ENCODE measurements around the gene C20orf144.

Gene C20orf144

DNA sequence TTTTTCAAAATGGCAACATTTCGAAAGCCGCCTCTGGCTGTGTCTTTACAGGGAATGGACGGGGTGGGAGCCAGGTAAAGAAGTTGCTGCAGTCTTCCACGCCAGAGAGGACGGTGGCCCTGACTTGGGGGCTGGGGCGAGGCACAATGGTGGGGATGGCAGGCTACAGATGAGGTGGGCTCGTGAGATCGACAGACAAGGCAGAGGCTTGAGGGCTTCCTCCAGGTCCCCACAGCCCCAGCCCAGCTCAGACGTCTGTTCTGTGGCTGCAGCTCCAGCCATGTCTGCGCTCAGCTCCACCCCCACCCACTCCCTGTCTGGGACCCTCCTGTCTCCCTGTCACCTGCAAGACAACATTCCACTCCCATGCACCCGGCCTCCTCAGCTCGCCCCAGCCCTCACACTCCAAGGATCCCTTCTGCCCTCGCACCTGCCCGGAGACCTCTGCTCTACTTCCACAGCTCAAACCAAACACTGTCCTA, 7.4 kb upstream of the C20orf144 start:
- H3K4me3 ChIP-seq (ENCODE audit: low read length) = no peak overlapping the region
- TF ChIP-seq, protein P1, sequence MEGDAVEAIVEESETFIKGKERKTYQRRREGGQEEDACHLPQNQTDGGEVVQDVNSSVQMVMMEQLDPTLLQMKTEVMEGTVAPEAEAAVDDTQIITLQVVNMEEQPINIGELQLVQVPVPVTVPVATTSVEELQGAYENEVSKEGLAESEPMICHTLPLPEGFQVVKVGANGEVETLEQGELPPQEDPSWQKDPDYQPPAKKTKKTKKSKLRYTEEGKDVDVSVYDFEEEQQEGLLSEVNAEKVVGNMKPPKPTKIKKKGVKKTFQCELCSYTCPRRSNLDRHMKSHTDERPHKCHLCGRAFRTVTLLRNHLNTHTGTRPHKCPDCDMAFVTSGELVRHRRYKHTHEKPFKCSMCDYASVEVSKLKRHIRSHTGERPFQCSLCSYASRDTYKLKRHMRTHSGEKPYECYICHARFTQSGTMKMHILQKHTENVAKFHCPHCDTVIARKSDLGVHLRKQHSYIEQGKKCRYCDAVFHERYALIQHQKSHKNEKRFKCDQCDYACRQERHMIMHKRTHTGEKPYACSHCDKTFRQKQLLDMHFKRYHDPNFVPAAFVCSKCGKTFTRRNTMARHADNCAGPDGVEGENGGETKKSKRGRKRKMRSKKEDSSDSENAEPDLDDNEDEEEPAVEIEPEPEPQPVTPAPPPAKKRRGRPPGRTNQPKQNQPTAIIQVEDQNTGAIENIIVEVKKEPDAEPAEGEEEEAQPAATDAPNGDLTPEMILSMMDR (conservative IDR thresholded peaks at IDR 0.05; ENCODE audit: low read depth, low read length) = no peak
- DNase-seq (ENCODE audit: low read depth) = no peak

DNA sequence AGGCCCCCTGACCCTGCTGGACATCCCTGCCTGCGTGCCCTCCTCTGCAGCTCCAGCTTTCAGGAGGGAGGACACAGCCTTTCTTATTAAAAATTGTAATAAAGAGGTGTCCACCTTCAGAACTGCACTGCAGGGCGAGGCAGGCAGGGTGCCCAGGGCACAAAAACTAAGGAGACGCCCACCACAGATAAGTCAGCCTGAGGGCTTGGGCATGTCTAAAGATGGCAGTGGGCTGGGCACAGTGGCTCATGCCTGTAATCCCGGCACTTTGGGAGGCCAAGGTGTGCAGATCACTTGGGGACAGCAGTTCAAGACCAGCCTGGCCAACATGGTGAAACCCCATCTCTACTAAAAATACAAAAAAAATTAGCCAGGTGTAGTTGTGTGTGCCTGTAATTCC, 7.0 kb upstream of the C20orf144 start:
- DNase-seq (ENCODE audit: low read depth) = no peak
- TF ChIP-seq, protein P1 (conservative IDR thresholded peaks at IDR 0.05; ENCODE audit: low read depth, low read length) = no peak
- no peak overlapping the region for H3K4me3 ChIP-seq (ENCODE audit: low read length)

DNA sequence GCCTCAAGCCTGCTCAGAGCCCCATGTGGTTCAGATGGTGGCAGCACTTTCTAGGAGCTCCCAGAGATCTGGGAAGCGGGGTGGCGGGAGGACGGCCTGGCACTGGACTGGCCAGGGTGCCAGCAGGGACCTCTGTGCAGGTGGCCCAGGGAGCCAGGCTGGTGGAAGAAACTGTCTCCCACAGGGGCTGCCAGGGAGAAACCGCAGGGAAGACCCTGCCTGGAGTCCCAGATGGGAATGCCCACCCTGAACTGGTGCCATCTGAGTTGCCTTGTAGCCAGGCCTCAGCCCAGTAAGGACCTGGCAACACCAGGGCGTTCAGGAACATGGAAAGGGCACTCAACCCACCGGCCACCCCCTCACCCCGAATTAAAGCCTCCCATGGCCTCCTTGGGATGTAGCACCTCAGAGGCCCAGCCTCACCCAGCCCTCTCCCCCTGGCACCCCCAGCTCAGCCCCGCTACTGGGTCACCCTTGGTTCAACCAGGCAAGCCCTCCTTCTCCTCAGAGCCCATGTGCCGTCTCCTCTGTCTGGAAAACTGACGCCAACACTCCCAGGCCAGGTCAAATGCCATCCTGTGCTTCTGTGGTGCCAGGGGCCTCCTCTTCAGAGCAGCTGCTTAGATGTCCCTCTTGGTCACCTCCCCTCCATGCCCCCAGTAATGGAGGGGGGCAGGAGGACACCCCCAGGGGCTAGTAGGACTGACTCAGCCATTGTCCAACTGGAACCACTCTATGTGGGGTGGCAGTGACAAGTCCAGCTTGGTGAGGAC, 5.9 kb upstream of the C20orf144 start:
- H3K4me3 ChIP-seq (ENCODE audit: low read length) = no peak overlapping the region
- no peak for DNase-seq (ENCODE audit: low read depth)
- TF ChIP-seq, protein P1 (conservative IDR thresholded peaks at IDR 0.05; ENCODE audit: low read depth, low read length) = no peak

DNA sequence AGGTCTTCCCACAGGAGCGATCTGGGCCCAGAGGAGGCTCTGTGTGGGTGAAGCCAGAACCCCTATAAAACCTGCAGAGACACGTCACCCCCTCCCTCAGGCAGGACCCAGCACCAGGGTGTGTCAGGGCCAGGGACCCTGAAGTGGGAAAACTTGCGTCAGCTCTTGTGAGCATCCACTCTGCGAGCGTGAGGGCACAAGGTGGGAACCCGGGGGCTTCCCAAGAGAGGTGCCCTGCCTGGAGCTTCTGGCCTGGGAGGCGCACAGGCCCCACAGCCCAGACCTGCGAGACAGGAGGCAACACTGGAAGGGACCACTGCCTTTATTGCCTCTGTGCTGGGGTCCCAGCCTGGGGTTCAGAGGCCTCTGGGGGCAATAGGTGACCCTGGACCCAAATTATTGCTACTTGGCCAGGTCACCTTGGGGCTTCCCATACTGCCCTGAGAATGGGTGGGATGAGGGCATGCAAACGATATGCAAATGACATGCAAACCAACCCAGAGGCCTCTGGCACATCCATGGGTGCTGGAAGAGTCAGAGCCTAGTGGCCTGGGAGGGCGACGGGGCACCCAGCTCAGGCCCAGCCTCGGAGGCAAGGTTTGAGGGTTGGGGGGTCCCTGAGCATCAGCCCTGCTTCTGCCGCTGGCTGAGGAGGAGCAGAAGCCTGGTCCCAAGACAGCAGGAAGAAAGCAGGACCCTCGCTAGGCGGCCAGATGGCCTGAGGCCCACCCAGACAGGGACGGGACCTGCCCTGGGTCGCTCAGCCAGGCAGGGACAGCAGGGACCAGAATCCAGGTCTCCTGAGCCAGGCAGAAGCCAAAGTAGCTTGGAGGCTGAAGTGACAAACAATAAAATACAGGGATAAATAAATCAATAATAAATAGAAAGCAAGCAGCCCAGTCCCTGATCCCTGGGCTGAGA, 5.1 kb upstream of the C20orf144 start:
- DNase-seq (ENCODE audit: low read depth) = no peak
- TF ChIP-seq, protein P1 (conservative IDR thresholded peaks at IDR 0.05; ENCODE audit: low read depth, low read length) = no peak
- H3K4me3 ChIP-seq (ENCODE audit: low read length) = no peak overlapping the region

DNA sequence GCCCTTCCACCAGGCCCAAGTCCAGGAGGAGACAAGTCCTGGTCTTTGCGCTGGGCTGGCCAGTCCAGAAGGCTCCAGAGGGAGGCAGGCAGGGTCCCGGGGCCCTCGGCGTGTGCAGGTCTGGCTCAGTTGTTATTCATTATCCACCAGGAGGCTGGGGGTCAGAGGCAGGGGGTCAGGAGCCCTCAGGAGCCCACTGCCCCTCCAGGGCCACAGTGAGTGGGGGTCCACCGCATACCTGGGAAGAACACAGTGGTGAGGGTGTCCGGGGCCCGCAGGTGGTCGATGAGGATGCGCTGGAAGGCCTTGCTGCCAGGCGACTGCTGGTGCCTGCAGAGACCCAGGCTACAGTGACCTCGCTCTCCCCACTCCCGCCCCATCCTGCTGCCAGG, 4.4 kb upstream of the C20orf144 start:
- DNase-seq (ENCODE audit: low read depth) = no peak
- TF ChIP-seq, protein P1 (conservative IDR thresholded peaks at IDR 0.05; ENCODE audit: low read depth, low read length) = no peak
- no peak overlapping the region for H3K4me3 ChIP-seq (ENCODE audit: low read length)

DNA sequence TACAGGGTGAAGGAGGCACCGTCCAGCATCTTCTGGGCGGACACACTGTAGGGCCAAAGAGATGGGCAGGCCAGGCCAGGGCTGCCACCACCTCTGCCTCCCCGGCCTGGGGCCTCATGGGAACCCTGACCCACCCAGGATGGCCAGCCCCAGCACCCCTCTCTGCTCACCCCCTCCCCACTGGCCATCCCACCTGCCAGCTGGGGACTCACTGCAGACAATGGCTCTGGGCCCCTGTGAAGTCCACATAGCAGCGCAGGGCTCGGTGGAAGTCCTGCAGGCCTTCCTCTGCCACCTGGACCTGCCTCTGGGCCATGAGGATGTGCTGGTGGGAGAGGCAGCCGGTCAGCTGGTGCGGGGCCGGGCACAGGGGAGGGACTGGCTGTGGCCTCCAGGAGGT, 3.6 kb upstream of the C20orf144 start:
- TF ChIP-seq, protein P1 (conservative IDR thresholded peaks at IDR 0.05; ENCODE audit: low read depth, low read length) = no peak
- no peak overlapping the region for H3K4me3 ChIP-seq (ENCODE audit: low read length)
- DNase-seq (ENCODE audit: low read depth) = no peak

Measured in retinal pigment epithelial cell (primary cell).